ENCODE data around the gene SPAG5.

The SPAG5 gene

GRCh38 chr17:28572259-28573039 is 26.4 kb downstream of the SPAG5 start:
- in situ Hi-C loops (cut with MboI; ENCODE audit: low sequenced_read_pairs): no loop called here

- in situ Hi-C loops (cut with MboI; ENCODE audit: low sequenced_read_pairs): no loop called here
Measured at GRCh38 chr17:28571361-28572122, 27.3 kb downstream of the SPAG5 start, which contains the start of gene PIGS. TSS of gene PIGS (minus strand) at chr17:28571524. CDS start at chr17:28571496, 28 bp downstream.

GRCh38 chr17:28570716-28571360 is 28.0 kb downstream of the SPAG5 start:
- in situ Hi-C loops (cut with MboI; ENCODE audit: low sequenced_read_pairs): no loop called here

- in situ Hi-C loops (cut with MboI; ENCODE audit: low sequenced_read_pairs): no loop called here
Measured at GRCh38 chr17:28569446-28569845, 29.4 kb downstream of the SPAG5 start.

- in situ Hi-C loops (cut with MboI; ENCODE audit: low sequenced_read_pairs): no loop called here
Measured at GRCh38 chr17:28567604-28568003, 31.2 kb downstream of the SPAG5 start.

- in situ Hi-C loops (cut with MboI; ENCODE audit: low sequenced_read_pairs): no loop called here
Measured at GRCh38 chr17:28563475-28563874, 35.4 kb downstream of the SPAG5 start.

- in situ Hi-C loops (cut with MboI; ENCODE audit: low sequenced_read_pairs): no loop called here
Measured at GRCh38 chr17:28555022-28555421, 43.8 kb downstream of the SPAG5 start.

- in situ Hi-C loops (cut with MboI; ENCODE audit: low sequenced_read_pairs): no loop called here
Measured at GRCh38 chr17:28554565-28554964, 44.3 kb downstream of the SPAG5 start.

GRCh38 chr17:28553000-28553505 is 45.8 kb downstream of the SPAG5 start:
- in situ Hi-C loops (cut with MboI; ENCODE audit: low sequenced_read_pairs): no loop called here

GRCh38 chr17:28552176-28552999 is 46.4 kb downstream of the SPAG5 start, which contains the start of gene UNC119:
TSS of gene UNC119 (minus strand) at chr17:28552624. CDS start at chr17:28552557, 67 bp downstream.
- in situ Hi-C loops (cut with MboI; ENCODE audit: low sequenced_read_pairs): no loop called here

- in situ Hi-C loops (cut with MboI; ENCODE audit: low sequenced_read_pairs): no loop called here
Measured at GRCh38 chr17:28551421-28552175, 47.2 kb downstream of the SPAG5 start.

- in situ Hi-C loops (cut with MboI; ENCODE audit: low sequenced_read_pairs): no loop called here
Measured at GRCh38 chr17:28550858-28551257, 48.0 kb downstream of the SPAG5 start.

- in situ Hi-C loops (cut with MboI; ENCODE audit: low sequenced_read_pairs): no loop called here
Measured at GRCh38 chr17:28549236-28550132, 49.3 kb downstream of the SPAG5 start.

- in situ Hi-C loops (cut with MboI; ENCODE audit: low sequenced_read_pairs): no loop called here
Measured at GRCh38 chr17:28548417-28549130, 50.3 kb downstream of the SPAG5 start.

GRCh38 chr17:28547623-28548416 is 51.0 kb downstream of the SPAG5 start:
- in situ Hi-C loops (cut with MboI; ENCODE audit: low sequenced_read_pairs): no loop called here

- in situ Hi-C loops (cut with MboI; ENCODE audit: low sequenced_read_pairs): no loop called here
Measured at GRCh38 chr17:28547096-28547622, 51.7 kb downstream of the SPAG5 start.
